ENCODE results near the gene NFAT5. TPM values are rescaled to one million over a fixed set of nuclear protein-coding genes. Genes with fewer than 3 reads are reported as not detected.
A peak's percentile ranks its signal among the peaks of the same experiment; 100 is the strongest.

The NFAT5 gene
- total RNA-seq, 2 donors from 2014 or later = 38.1 to 38.9 TPM

DNA sequence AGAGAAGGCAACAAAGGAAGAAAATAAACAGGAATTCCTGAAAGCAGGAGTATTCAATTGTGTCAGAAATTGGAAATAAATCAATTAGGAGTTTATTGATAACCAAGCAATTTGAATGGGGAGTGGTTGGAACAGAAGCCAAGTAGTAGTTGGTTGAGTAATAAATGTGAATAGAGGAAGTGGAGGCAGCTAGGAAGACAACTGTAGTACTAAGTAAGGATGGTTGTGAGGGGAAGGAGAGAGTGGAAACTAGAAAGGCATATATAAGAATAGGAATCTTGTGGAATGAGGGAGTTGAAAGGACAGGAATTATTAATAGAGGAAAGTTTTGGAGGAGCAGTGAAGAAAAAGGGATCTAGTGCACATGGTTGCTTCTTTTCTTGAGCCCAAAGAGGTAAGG, 34.4 kb downstream of the NFAT5 start:
- no peaks in the 10 kb centered on the region for H3K36me3 ChIP-seq (replicated peaks in 1 of 2; ENCODE audit: insufficient read depth in 1 of 2, low read depth in 2 of 2)
- H3K27ac ChIP-seq = no peak overlapping the region
- TF ChIP-seq POLR2A (IDR thresholded peaks at IDR 0.05) (no peak), CTCF (IDR thresholded peaks at IDR 0.05) (no peak)
- intact Hi-C loops (cut with DNase I) = no loop called here
- peaks cover 13% of the 10 kb centered on the region for H3K4me1 ChIP-seq
- DNase-seq (no peak), ATAC-seq (no peak)
- H3K27me3 ChIP-seq = no peaks in the 10 kb centered on the region
- H3K9me3 ChIP-seq = no peaks in the 10 kb centered on the region
- H3K4me3 ChIP-seq = no peak overlapping the region

- H3K4me3 ChIP-seq = no peak overlapping the region
- intact Hi-C loops (cut with DNase I) = no loop called here
- no peaks in the 10 kb centered on the region for H3K27me3 ChIP-seq
- DNase-seq (no peak), ATAC-seq (no peak)
- H3K36me3 ChIP-seq (replicated peaks in 1 of 2; ENCODE audit: insufficient read depth in 1 of 2, low read depth in 2 of 2) = no peaks in the 10 kb centered on the region
- TF ChIP-seq CTCF (IDR thresholded peaks at IDR 0.05) (no peak), POLR2A (IDR thresholded peaks at IDR 0.05) (no peak)
- no peaks in the 10 kb centered on the region for H3K9me3 ChIP-seq
- H3K27ac ChIP-seq = no peak overlapping the region
- H3K4me1 ChIP-seq = peaks cover 13% of the 10 kb centered on the region
- 92 to 94% methylated on average over 6 of the region's 6 CpGs for WGBS, 2 donors
Observed at GRCh38 chr16:69601250-69601649, 35.5 kb downstream of the NFAT5 start.

GRCh38 chr16:69606985-69607384, 41.2 kb downstream of the NFAT5 start:
- H3K27ac ChIP-seq = peak overlapping the region in 1 of 4 donors; percentile 34
- no peaks in the 10 kb centered on the region for H3K9me3 ChIP-seq
- DNase-seq = no peak
- H3K36me3 ChIP-seq (replicated peaks in 1 of 2; ENCODE audit: insufficient read depth in 1 of 2, low read depth in 2 of 2) = no peaks in the 10 kb centered on the region
- H3K27me3 ChIP-seq = no peaks in the 10 kb centered on the region
- peak; percentile 35 for ATAC-seq
- intact Hi-C loops (cut with DNase I) = no loop called here
- TF ChIP-seq CTCF (IDR thresholded peaks at IDR 0.05) (no peak), POLR2A (IDR thresholded peaks at IDR 0.05) (no peak)
- peaks cover 20% of the 10 kb centered on the region for H3K4me1 ChIP-seq
- no peak overlapping the region for H3K4me3 ChIP-seq

DNA sequence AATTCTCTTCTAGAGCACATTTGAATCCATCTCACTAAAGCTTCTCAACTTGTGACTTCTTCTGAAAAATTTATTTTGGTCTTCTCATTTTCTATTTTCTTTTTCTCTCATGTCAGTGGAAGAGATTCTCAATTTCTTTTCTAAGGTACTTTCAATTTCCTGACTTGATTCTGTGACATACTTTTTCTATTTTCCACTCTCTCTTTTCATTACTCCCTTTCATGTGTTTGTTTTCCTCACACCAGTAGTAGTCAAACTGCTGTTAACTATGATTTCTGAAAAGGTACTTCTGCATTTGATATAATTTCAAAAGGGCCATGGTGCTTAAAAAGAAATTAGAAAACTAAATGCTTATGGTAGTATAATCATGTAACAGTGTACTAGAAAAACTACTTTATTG, 41.9 kb downstream of the NFAT5 start:
- Histone ChIP-seq H3K36me3 (replicated peaks in 1 of 2; ENCODE audit: insufficient read depth in 1 of 2, low read depth in 2 of 2) (no peaks in the 10 kb centered on the region), H3K9me3 (no peaks in the 10 kb centered on the region), H3K27me3 (no peaks in the 10 kb centered on the region), H3K4me3 (no peak overlapping the region), H3K4me1 (peaks cover 26% of the 10 kb centered on the region), H3K27ac (no peak overlapping the region)
- DNase-seq (no peak), ATAC-seq (no peak)
- TF ChIP-seq CTCF (IDR thresholded peaks at IDR 0.05) (no peak), POLR2A (IDR thresholded peaks at IDR 0.05) (no peak)
- intact Hi-C loops (cut with DNase I) = no loop called here

DNA sequence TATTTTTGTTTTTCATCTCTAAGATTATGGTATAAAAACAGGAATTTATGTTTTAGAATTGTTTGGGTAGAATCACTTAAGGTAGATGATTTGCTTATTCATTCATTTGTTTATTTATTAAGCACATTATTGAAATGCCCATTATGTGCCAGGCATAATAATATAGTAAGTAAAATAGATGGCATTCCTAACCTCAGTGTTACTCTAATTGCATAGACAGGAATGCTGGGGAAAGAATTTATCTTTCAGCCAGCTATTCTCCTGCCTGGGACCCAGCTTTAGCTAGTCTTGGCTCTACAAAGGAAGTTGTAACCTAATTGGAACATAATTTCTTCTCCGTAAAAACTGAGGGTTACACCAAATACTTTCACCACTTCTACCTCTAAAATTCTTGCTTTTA, 44.6 kb downstream of the NFAT5 start:
- WGBS, 2 donors = 58 to 67% methylated on average over 1 of the region's 1 CpG
- no peaks in the 10 kb centered on the region for H3K9me3 ChIP-seq
- intact Hi-C loops (cut with DNase I) = no loop called here
- ATAC-seq = no peak
- H3K27ac ChIP-seq = peak overlapping the region in 1 of 4 donors; percentile 50
- no peak overlapping the region for H3K4me3 ChIP-seq
- no peaks in the 10 kb centered on the region for H3K36me3 ChIP-seq (replicated peaks in 1 of 2; ENCODE audit: insufficient read depth in 1 of 2, low read depth in 2 of 2)
- peaks cover 34% of the 10 kb centered on the region for H3K4me1 ChIP-seq
- no peak for DNase-seq
- TF ChIP-seq POLR2A (IDR thresholded peaks at IDR 0.05) = no peak
- no peak for TF ChIP-seq CTCF (IDR thresholded peaks at IDR 0.05)
- H3K27me3 ChIP-seq = no peaks in the 10 kb centered on the region
